HuH-7 (cell line): Measurements from ENCODE around the gene GGA1.

Experiments used
- DNase-seq: peaks from one replicate; pipeline ENCODE4 v3.0.0; 2011; ENCODE audit warnings: low spot score

GGA1 gene

GRCh38 chr22:37608477-37609239 is at the start of gene GGA1:
Gene GGA1 (plus strand): TSS chr22:37608834. CDS start chr22:37608861, 27 bp downstream.
- DNase-seq: peak; percentile 94

GRCh38 chr22:37559521-37559900 is 49.1 kb upstream of the GGA1 start:
- DNase-seq: no peak

- no peak for DNase-seq
Measured at GRCh38 chr22:37559901-37560607, 48.6 kb upstream of the GGA1 start, which contains the start of gene CDC42EP1. Gene CDC42EP1 (plus strand): TSS chr22:37560480. CDS start chr22:37566350, 5,870 bp downstream.

- DNase-seq: no peak
Measured at GRCh38 chr22:37560608-37561211, 47.9 kb upstream of the GGA1 start.

GRCh38 chr22:37561212-37562048 is 47.2 kb upstream of the GGA1 start:
- DNase-seq: peak; percentile 96

GRCh38 chr22:37562049-37562875 is 46.4 kb upstream of the GGA1 start:
- no peak for DNase-seq

GRCh38 chr22:37563153-37564081 is 45.2 kb upstream of the GGA1 start:
- DNase-seq: no peak

GRCh38 chr22:37564111-37564711 is 44.4 kb upstream of the GGA1 start:
- no peak for DNase-seq

GRCh38 chr22:37565830-37566229 is 42.8 kb upstream of the GGA1 start:
- DNase-seq: no peak

GRCh38 chr22:37566329-37566837 is 42.3 kb upstream of the GGA1 start:
- no peak for DNase-seq

GRCh38 chr22:37566903-37567798 is 41.5 kb upstream of the GGA1 start:
- peak; percentile 88 for DNase-seq

- no peak for DNase-seq
Measured at GRCh38 chr22:37568012-37568411, 40.6 kb upstream of the GGA1 start.

- no peak for DNase-seq
Measured at GRCh38 chr22:37568448-37569008, 40.1 kb upstream of the GGA1 start.

GRCh38 chr22:37569009-37569920 is 39.4 kb upstream of the GGA1 start:
- DNase-seq: peak; percentile 87

- no peak for DNase-seq
Measured at GRCh38 chr22:37569921-37570660, 38.5 kb upstream of the GGA1 start.

- no peak for DNase-seq
Measured at GRCh38 chr22:37570661-37570976, 38.0 kb upstream of the GGA1 start.
